ENCODE measurements around the gene KIF3C. TPM values are rescaled to one million over a fixed set of nuclear protein-coding genes. Genes with fewer than 3 reads are reported as not detected.

The KIF3C gene
- total and polyA plus RNA-seq, 2 of the 8 experiments (the other 6 are each of a cell fraction or from before 2014, with no cell fraction given), result 13.4 to 58.1 TPM

GRCh38 chr2:25992556-25992955, 10.3 kb upstream of the KIF3C start:
- Histone ChIP-seq H4K5ac (ENCODE audit: insufficient read length, low read depth, low read length) (no peak overlapping the region), H3K9me3 (ENCODE audit: insufficient read depth in 2 of 2, low read depth in 1 of 2, low read length in 1 of 2) (no peaks in the 10 kb centered on the region), H4K91ac (replicated peaks; ENCODE audit: insufficient read length, low read length) (no peak overlapping the region), H3K27me3 (replicated peaks in 1 of 4; ENCODE audit: control insufficient read depth in 3 of 4, extremely low read depth in 1 of 4, insufficient read depth in 3 of 4, low read length in 3 of 4) (no peaks in the 10 kb centered on the region), H3K4me3 (ENCODE audit: extremely low read depth in 1 of 4, insufficient read depth in 2 of 4, low read depth in 3 of 4, low read length in 4 of 4) (no peak overlapping the region), H2BK20ac (ENCODE audit: low read length) (no peak overlapping the region), H3K23me2 (ENCODE audit: low read depth, low read length) (no peaks in the 10 kb centered on the region), H3K79me1 (ENCODE audit: low read depth, low read length) (no peaks in the 10 kb centered on the region), H3K36me3 (ENCODE audit: control insufficient read depth in 2 of 4, insufficient read depth in 4 of 4, low read length in 3 of 4) (no peaks in the 10 kb centered on the region), H2AFZ (ENCODE audit: low read length) (no peak overlapping the region), H3K4me2 (ENCODE audit: insufficient read depth in 1 of 2, low read depth in 2 of 2, low read length in 2 of 2) (no peak overlapping the region), H3K14ac (ENCODE audit: insufficient read length) (no peak overlapping the region), H3K79me2 (ENCODE audit: control insufficient read depth in 1 of 2, insufficient read depth in 2 of 2, low read length in 2 of 2) (no peaks in the 10 kb centered on the region), H2BK12ac (ENCODE audit: low read depth, low read length) (no peak overlapping the region), H4K8ac (ENCODE audit: extremely low read depth, insufficient read depth, low read length) (no peak overlapping the region), H3K9ac (replicated peaks in 1 of 4; ENCODE audit: extremely low read depth in 1 of 4, low read depth in 3 of 4, low read length in 3 of 4) (no peak overlapping the region), H2AK5ac (ENCODE audit: low read depth, low read length) (no peak overlapping the region), H3K4ac (replicated peaks; ENCODE audit: insufficient read length, low read depth, low read length) (no peak overlapping the region), H2BK15ac (ENCODE audit: low read length) (no peak overlapping the region), H3K18ac (ENCODE audit: extremely low read depth, low read length) (no peak overlapping the region), H3K27ac (ENCODE audit: low read depth, low read length) (no peak overlapping the region), H2BK5ac (ENCODE audit: low read depth, low read length) (no peak overlapping the region), H3K4me1 (replicated peaks in 1 of 4; ENCODE audit: control insufficient read depth in 3 of 4, insufficient read depth in 4 of 4, low read length in 3 of 4) (peaks cover 0 to under 1% (median 0%) of the 10 kb centered on the region in 4 experiments; a peak in 1 of 7 replicates), H2BK120ac (replicated peaks; ENCODE audit: low read depth, low read length) (no peak overlapping the region), H3K23ac (ENCODE audit: insufficient read length) (no peak overlapping the region), H4K20me1 (replicated peaks in 1 of 2; ENCODE audit: control insufficient read depth in 1 of 2, insufficient read depth in 2 of 2, low read length in 2 of 2) (no peaks in the 10 kb centered on the region), H3K56ac (replicated peaks; ENCODE audit: insufficient read length, low read depth, low read length) (no peak overlapping the region)
- 91% methylated on average over 8 of the region's 8 CpGs; no CpG with 5 or more reads in 1 of the 2 experiments for WGBS, 2 experiments (ENCODE audit: extremely low coverage in 1 of 2, insufficient coverage in 1 of 2, insufficient read length in 1 of 2, insufficient replicate concordance in 2 of 2, low coverage in 1 of 2, low lambda C conversion rate in 2 of 2, missing lambda C conversion rate in 1 of 2)
- ChIA-PET CTCF (ENCODE audit: partially characterized antibody) (interaction anchor here (0.8 to 5.5 kb wide), 8 partner anchors 8 to 154 kb away, joined by 3 to 81 read pairs (median 5); no protein-coding TSS in a partner anchor), POLR2A (ENCODE audit: partially characterized antibody) (interaction anchor here (1.0 to 1.1 kb wide), 2 partner anchors 10 to 41 kb away, joined by 3 read pairs; partner anchors contain the start of genes KIF3C and RAB10)
- TF ChIP-seq CBX8 (IDR thresholded peaks at IDR 0.05; ENCODE audit: borderline replicate concordance, low read depth, low read length) (no peak), SIN3A (conservative IDR thresholded peaks at IDR 0.05 in 1 of 2, IDR thresholded peaks at IDR 0.05 in 1 of 2; ENCODE audit: low read depth in 1 of 2, low read length in 2 of 2) (no peak), TEAD4 (IDR thresholded peaks at IDR 0.05; ENCODE audit: low read depth, low read length) (no peak), CEBPB (IDR thresholded peaks at IDR 0.05; ENCODE audit: low read depth, low read length) (no peak), POU5F1 (IDR thresholded peaks at IDR 0.05; ENCODE audit: low read depth, low read length) (no peak), RBBP5 (IDR thresholded peaks at IDR 0.05; ENCODE audit: borderline replicate concordance, low read depth, low read length) (no peak), TAF1 (IDR thresholded peaks at IDR 0.05; ENCODE audit: low read depth, low read length) (no peak), HDAC6 (IDR thresholded peaks at IDR 0.05; ENCODE audit: low read depth, low read length) (no peak), RXRA (IDR thresholded peaks at IDR 0.05; ENCODE audit: insufficient read depth, low read depth, low read length) (no peak), YY1 (IDR thresholded peaks at IDR 0.05; ENCODE audit: low read depth, low read length) (no peak), PHF8 (conservative IDR thresholded peaks at IDR 0.05; ENCODE audit: low read depth, low read length) (no peak), FOSL1 (IDR thresholded peaks at IDR 0.05; ENCODE audit: insufficient read depth, low read depth, low read length) (no peak), TBP (IDR thresholded peaks at IDR 0.05; ENCODE audit: low read depth, low read length) (no peak), RAD21 (IDR thresholded peaks at IDR 0.05 in 1 of 2, conservative IDR thresholded peaks at IDR 0.05 in 1 of 2; ENCODE audit: low read depth in 2 of 2, low read length in 2 of 2) (no peak)
- DNase-seq (ENCODE audit: low read depth in 1 of 2, low spot score in 2 of 2) (no peak), FAIRE-seq (no peak)

Data from H1 (cell line).